Esophagus squamous epithelium (tissue), 4 donors: ENCODE results near the gene NSUN3.

ENCODE experiments used
- POLR2A ChIP-seq, 4 donors: fragments of 450-650 bp; IDR thresholded peaks; one replicate each; pipeline ENCODE4 v1.6.1; 2017; ENCODE audit warnings: antibody characterized with exemption in 4 of 4, mild to moderate bottlenecking in 4 of 4, moderate library complexity in 3 of 4
- TF ChIP-seq, protein P1 (sequence below), 6 experiments: fragments of 450-650 bp in 4 of 6; fragments of 200-600 bp in 2 of 6; sonication (generic) in 2 of 6; IDR thresholded peaks; one replicate each; pipeline ENCODE4 v1.5.1; 2016 to 2019; ENCODE audit warnings: antibody characterized with exemption in 6 of 6, mild to moderate bottlenecking in 4 of 6, moderate library complexity in 4 of 6

DNA sequence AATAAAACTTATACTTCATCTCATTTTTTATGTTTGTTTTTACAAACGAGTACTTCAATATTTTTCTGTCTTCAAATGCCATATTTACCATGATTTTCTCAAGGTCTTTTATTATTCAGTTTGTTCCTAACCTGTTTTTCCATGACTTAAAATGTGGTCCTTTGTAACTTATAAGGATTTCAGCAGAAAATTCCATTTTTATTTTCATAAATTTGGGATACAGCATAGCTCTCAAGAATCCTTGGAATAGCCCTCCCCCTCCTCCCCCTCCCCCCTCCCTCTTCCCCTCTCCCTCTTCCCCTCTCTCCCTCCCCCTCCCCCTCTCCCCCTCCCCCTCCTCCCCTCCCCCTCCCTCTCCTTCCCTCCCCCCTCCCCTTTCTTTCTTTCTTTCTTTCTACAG lies 19.6 kb upstream of the NSUN3 start:
- TF ChIP-seq, protein P1, sequence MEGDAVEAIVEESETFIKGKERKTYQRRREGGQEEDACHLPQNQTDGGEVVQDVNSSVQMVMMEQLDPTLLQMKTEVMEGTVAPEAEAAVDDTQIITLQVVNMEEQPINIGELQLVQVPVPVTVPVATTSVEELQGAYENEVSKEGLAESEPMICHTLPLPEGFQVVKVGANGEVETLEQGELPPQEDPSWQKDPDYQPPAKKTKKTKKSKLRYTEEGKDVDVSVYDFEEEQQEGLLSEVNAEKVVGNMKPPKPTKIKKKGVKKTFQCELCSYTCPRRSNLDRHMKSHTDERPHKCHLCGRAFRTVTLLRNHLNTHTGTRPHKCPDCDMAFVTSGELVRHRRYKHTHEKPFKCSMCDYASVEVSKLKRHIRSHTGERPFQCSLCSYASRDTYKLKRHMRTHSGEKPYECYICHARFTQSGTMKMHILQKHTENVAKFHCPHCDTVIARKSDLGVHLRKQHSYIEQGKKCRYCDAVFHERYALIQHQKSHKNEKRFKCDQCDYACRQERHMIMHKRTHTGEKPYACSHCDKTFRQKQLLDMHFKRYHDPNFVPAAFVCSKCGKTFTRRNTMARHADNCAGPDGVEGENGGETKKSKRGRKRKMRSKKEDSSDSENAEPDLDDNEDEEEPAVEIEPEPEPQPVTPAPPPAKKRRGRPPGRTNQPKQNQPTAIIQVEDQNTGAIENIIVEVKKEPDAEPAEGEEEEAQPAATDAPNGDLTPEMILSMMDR (IDR thresholded peaks at IDR 0.05) = no peak
- no peak for TF ChIP-seq POLR2A (IDR thresholded peaks at IDR 0.05)
